ENCODE results near the gene SNAP29.
A peak's percentile ranks its signal among the peaks of the same experiment; 100 is the strongest.
"Not testable (repeated sequence)": the region's sequence is repeated elsewhere in the genome, so short reads cannot be mapped to it uniquely, and the experiment has no call there.

Gene SNAP29

DNA sequence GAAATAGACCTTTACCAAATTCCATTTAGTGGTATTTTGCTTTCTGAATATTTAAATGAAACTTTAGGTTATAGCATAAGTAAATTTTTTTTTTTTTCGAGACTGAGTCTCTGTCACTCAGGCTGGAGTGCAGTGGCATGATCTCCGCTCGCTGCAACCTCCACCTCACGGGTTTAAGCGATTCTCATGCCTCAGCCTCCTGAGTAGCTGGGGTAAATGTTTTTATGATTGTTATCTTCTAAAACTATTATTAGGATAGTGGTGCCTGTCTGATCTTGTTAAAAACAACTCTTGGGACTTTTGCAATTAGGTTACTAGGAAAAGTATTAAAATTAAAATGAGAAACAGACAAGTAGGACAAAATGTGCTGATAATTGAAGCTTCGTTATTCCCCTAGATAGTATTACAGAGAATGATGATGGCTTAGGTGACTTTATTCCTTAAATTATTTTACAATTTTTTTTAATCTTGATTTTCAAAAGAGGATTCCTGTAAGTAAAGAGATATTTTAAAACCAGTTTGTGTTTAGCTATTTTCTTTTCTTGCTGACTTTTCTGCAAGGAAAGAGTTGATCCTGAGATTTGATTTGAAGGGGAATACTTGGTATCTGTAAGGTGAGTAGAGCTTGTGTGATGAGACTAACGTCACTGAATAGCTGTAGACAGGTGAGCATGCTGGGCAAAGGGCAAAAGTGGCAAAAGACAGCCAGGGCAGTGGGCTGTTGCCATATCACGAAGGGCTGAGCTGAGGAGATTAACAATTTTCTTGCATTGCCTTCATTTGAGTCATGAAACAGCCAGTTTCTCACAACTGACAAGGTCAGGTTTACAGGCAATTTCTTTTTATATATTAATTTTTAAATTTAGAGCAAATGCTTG, 79.2 kb downstream of the SNAP29 start:
- no peak for DNase-seq (ENCODE audit: low read depth)
- no peak overlapping the region for H3K4me3 ChIP-seq (ENCODE audit: control insufficient read depth, low read depth, low read length)
- no peak for TF ChIP-seq CTCF (IDR thresholded peaks at IDR 0.05; ENCODE audit: control insufficient read depth, insufficient read depth, low read depth, low read length, missing control alignments)

GRCh38 chr22:20939457-20940185, 80.8 kb downstream of the SNAP29 start:
- H3K4me3 ChIP-seq (ENCODE audit: control insufficient read depth, low read depth, low read length); DNase-seq (ENCODE audit: low read depth): not testable (repeated sequence)

DNA sequence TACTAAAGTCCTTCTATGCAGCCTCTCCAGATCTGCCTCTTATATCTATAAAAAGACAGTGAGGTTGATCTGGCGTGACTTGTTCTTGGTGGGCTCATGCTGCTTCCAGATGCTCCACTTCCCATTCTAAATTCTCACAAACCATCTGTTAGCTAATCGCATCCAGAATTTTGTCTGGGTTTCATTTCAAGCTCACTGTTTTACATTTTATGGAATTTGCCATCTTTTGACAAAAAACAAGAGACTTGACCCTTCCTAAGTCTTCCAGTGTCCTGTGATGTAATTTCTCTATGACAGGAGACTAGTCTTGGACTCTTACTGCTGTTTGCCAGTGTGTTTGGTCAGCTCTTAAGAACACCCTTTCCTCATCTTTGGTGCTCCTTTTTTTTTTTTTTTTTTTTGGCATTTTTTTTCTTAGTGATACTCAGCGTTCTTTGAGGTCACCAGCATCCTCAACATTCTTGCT, 81.4 kb downstream of the SNAP29 start:
- TF ChIP-seq CTCF (IDR thresholded peaks at IDR 0.05; ENCODE audit: control insufficient read depth, insufficient read depth, low read depth, low read length, missing control alignments), result no peak
- DNase-seq (ENCODE audit: low read depth), result peak; percentile 39
- H3K4me3 ChIP-seq (ENCODE audit: control insufficient read depth, low read depth, low read length), result no peak overlapping the region

All from AG09309 (cell line).